Tibial nerve (tissue), 3 donors: ENCODE data around the gene NFKB1.

Experiments used
- CTCF ChIP-seq, 5 experiments: fragments of 200-600 bp in 3 of 5; fragments of 450-650 bp in 2 of 5; sonication (generic) in 3 of 5; IDR thresholded peaks; one replicate each; pipeline ENCODE4 v1.5.1; 2016 to 2019; ENCODE audit warnings: antibody characterized with exemption in 5 of 5, mild to moderate bottlenecking in 3 of 5, moderate library complexity in 2 of 5
- POLR2A ChIP-seq, 2 donors: fragments of 450-650 bp; IDR thresholded peaks; one replicate each; pipeline ENCODE4 v1.6.1; 2017; ENCODE audit warnings: antibody characterized with exemption in 2 of 2, mild to moderate bottlenecking in 2 of 2, moderate library complexity in 2 of 2

GRCh38 chr4:102578270-102578669 is 77.1 kb downstream of the NFKB1 start:
- TF ChIP-seq CTCF (IDR thresholded peaks at IDR 0.05) (no peak), POLR2A (IDR thresholded peaks at IDR 0.05) (no peak)
